Stimulated activated CD8-positive, alpha-beta memory T cell treated with anti-CD3 and anti-CD28 coated beads, Interleukin-2, amount 100 ng/mL, for 1 hour (primary cell): ENCODE data around the gene PRKCQ.

Experiments used
- DNase-seq, 2 donors: peaks; one replicate each; pipeline ENCODE4 v3.0.0-alpha.2; 2020; ENCODE audit warnings: low read depth in 2 of 2

The PRKCQ gene

GRCh38 chr10:6408799-6409198 lies 171.3 kb downstream of the PRKCQ start:
- DNase-seq = no peak

- DNase-seq = no peak
These were observed 172.9 kb downstream of the PRKCQ start for GRCh38 chr10:6407034-6407721.

- no peak for DNase-seq
These were observed 173.6 kb downstream of the PRKCQ start for GRCh38 chr10:6406220-6407033.

GRCh38 chr10:6405713-6406112 lies 174.4 kb downstream of the PRKCQ start:
- DNase-seq = no peak

- no peak for DNase-seq
These were observed 175.7 kb downstream of the PRKCQ start for GRCh38 chr10:6404127-6405072.

- no peak for DNase-seq
These were observed 177.1 kb downstream of the PRKCQ start for GRCh38 chr10:6402960-6403359.

- no peak for DNase-seq
These were observed 177.7 kb downstream of the PRKCQ start for GRCh38 chr10:6402349-6402709.

GRCh38 chr10:6401558-6402348 lies 178.3 kb downstream of the PRKCQ start:
- peak; percentile 16 to 28 for DNase-seq

GRCh38 chr10:6400821-6401465 lies 179.1 kb downstream of the PRKCQ start:
- no peak for DNase-seq

- no peak for DNase-seq
These were observed 179.7 kb downstream of the PRKCQ start for GRCh38 chr10:6400331-6400730.

GRCh38 chr10:6399879-6400278 lies 180.2 kb downstream of the PRKCQ start:
- no peak for DNase-seq

- no peak for DNase-seq
These were observed 180.8 kb downstream of the PRKCQ start for GRCh38 chr10:6399231-6399741.

- DNase-seq = no peak
These were observed 181.7 kb downstream of the PRKCQ start for GRCh38 chr10:6398399-6398798.

GRCh38 chr10:6396652-6397051 lies 183.4 kb downstream of the PRKCQ start:
- no peak for DNase-seq

GRCh38 chr10:6396226-6396625 lies 183.8 kb downstream of the PRKCQ start:
- no peak for DNase-seq

- DNase-seq = no peak
These were observed 184.5 kb downstream of the PRKCQ start for GRCh38 chr10:6395606-6396005.

- DNase-seq = no peak
These were observed 186.0 kb downstream of the PRKCQ start for GRCh38 chr10:6394084-6394483.

- no peak for DNase-seq
These were observed 186.9 kb downstream of the PRKCQ start for GRCh38 chr10:6393168-6393567.

- no peak for DNase-seq
These were observed 189.7 kb downstream of the PRKCQ start for GRCh38 chr10:6390213-6390845.

- no peak for DNase-seq
These were observed 191.7 kb downstream of the PRKCQ start for GRCh38 chr10:6388261-6388893.
